ENCODE data around the gene GPR84. TPM values are rescaled to one million over a fixed set of nuclear protein-coding genes. Genes with fewer than 3 reads are reported as not detected.
A peak's percentile ranks its signal among the peaks of the same experiment; 100 is the strongest.

GPR84 gene
- total and polyA plus RNA-seq, 9 of the 15 experiments (the other 6 are each of a cell fraction or from before 2014, with no cell fraction given) = 0.07 to 0.18 (median 0.11) TPM; not detected in 5

DNA sequence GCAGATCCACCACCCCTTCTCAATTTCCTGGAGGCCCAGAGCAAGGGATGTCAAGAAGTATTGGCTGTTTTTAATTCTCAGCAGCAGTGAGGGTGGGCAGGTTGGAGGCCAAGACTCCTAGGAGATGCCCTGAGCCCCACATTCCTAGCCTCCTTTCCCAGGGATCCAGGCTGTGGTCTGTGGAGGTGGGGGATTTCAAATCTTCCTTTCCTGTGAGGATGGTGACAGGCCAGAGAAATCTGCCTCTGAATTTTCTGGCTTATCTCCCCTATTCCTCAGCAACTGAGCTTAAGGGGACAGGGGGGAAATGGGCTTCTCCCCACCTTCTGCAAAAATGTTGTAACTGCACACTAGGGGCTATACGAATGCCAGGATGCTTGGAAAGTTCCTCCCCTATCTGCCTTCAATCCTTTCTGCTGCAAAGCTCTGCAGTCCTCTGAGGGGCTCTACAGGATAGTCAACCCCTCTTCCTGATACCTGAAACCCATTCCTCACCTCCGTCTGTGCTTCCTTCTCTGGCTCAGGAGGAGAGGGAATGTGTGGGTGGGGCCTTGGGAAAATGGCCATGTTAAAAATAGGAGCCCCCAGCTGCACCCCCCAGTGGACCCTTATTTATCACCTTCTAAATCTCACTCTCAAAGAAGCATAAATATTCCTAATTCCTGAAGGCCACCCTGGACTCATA, 6.6 kb downstream of the GPR84 start (continued):
- TF ChIP-seq, protein P1, sequence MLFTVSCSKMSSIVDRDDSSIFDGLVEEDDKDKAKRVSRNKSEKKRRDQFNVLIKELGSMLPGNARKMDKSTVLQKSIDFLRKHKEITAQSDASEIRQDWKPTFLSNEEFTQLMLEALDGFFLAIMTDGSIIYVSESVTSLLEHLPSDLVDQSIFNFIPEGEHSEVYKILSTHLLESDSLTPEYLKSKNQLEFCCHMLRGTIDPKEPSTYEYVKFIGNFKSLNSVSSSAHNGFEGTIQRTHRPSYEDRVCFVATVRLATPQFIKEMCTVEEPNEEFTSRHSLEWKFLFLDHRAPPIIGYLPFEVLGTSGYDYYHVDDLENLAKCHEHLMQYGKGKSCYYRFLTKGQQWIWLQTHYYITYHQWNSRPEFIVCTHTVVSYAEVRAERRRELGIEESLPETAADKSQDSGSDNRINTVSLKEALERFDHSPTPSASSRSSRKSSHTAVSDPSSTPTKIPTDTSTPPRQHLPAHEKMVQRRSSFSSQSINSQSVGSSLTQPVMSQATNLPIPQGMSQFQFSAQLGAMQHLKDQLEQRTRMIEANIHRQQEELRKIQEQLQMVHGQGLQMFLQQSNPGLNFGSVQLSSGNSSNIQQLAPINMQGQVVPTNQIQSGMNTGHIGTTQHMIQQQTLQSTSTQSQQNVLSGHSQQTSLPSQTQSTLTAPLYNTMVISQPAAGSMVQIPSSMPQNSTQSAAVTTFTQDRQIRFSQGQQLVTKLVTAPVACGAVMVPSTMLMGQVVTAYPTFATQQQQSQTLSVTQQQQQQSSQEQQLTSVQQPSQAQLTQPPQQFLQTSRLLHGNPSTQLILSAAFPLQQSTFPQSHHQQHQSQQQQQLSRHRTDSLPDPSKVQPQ (CRISPR knock-in tag; IDR thresholded peaks at IDR 0.05; ENCODE audit: borderline replicate concordance) = no peak
- no peak for TF ChIP-seq NBN (IDR thresholded peaks at IDR 0.05; ENCODE audit: low read depth)
- no peak for TF ChIP-seq ZNF23 (CRISPR knock-in tag; IDR thresholded peaks at IDR 0.05)
- TF ChIP-seq ZSCAN32 (CRISPR knock-in tag; IDR thresholded peaks at IDR 0.05) = no peak
- TF ChIP-seq ZNF668 (CRISPR knock-in tag; IDR thresholded peaks at IDR 0.05) = no peak
- TF ChIP-seq ZNF695 (CRISPR knock-in tag; IDR thresholded peaks at IDR 0.05) = no peak
- TF ChIP-seq, protein P2, sequence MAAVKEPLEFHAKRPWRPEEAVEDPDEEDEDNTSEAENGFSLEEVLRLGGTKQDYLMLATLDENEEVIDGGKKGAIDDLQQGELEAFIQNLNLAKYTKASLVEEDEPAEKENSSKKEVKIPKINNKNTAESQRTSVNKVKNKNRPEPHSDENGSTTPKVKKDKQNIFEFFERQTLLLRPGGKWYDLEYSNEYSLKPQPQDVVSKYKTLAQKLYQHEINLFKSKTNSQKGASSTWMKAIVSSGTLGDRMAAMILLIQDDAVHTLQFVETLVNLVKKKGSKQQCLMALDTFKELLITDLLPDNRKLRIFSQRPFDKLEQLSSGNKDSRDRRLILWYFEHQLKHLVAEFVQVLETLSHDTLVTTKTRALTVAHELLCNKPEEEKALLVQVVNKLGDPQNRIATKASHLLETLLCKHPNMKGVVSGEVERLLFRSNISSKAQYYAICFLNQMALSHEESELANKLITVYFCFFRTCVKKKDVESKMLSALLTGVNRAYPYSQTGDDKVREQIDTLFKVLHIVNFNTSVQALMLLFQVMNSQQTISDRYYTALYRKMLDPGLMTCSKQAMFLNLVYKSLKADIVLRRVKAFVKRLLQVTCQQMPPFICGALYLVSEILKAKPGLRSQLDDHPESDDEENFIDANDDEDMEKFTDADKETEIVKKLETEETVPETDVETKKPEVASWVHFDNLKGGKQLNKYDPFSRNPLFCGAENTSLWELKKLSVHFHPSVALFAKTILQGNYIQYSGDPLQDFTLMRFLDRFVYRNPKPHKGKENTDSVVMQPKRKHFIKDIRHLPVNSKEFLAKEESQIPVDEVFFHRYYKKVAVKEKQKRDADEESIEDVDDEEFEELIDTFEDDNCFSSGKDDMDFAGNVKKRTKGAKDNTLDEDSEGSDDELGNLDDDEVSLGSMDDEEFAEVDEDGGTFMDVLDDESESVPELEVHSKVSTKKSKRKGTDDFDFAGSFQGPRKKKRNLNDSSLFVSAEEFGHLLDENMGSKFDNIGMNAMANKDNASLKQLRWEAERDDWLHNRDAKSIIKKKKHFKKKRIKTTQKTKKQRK (IDR thresholded peaks at IDR 0.05; ENCODE audit: borderline replicate concordance, low read depth, low read length) = no peak
- TF ChIP-seq GATAD2A (IDR thresholded peaks at IDR 0.05) = 0 out of 2 replicates have a peak, but pooled peaks have one; percentile 44
- no peak for TF ChIP-seq DIDO1 (tag; IDR thresholded peaks at IDR 0.05; ENCODE audit: low read depth)
- 0 out of 4 replicates have a peak, but pooled peaks of 1 of the 2 experiments have one; percentile 22 for TF ChIP-seq NRF1 (conservative IDR thresholded peaks at IDR 0.05 in 1 of 2, IDR thresholded peaks at IDR 0.05 in 1 of 2)
- TF ChIP-seq GABPB1 (CRISPR knock-in tag; IDR thresholded peaks at IDR 0.05) = no peak

All from K562 (cell line).